GM23338 (cell line): ENCODE results near the gene GBE1. TPM values are rescaled to one million over a fixed set of nuclear protein-coding genes. Genes with fewer than 3 reads are reported as not detected.

Source experiments
- ATAC-seq: fragments of 200-7000 bp; cut with Tn5 transposase; 3 replicates; pipeline ENCODE4 v1.9.1; 2020
- DNase-seq: peaks from one replicate; pipeline ENCODE4 v3.0.0-alpha.2; 2015; ENCODE audit warnings: low spot score
- H2AFZ ChIP-seq: fragments of 200-600 bp; sonication (generic); 2 replicates; pipeline ENCODE4 v1.8.0; 2016; ENCODE audit warnings: antibody characterized with exemption, mild to moderate bottlenecking, moderate library complexity
- H3F3A ChIP-seq: fragments of 200-600 bp; sonication (generic); replicated peaks from 2 replicates; pipeline ENCODE4 v1.8.0; 2017; ENCODE audit warnings: antibody characterized with exemption, mixed run types, low read depth
- H3K27ac ChIP-seq: fragments of 200-600 bp; sonication (generic); 2 replicates; pipeline ENCODE4 v1.6.1; 2016; ENCODE audit warnings: low read depth
- H3K27me3 ChIP-seq: fragments of 200-600 bp; sonication (generic); 2 replicates; pipeline ENCODE4 v1.8.0; 2016; ENCODE audit warnings: mild to moderate bottlenecking, mixed run types, moderate library complexity; ENCODE audit not compliant: insufficient read depth
- H3K36me3 ChIP-seq: fragments of 200-600 bp; sonication (generic); 2 replicates; pipeline ENCODE4 v1.8.0; 2016; ENCODE audit warnings: mild to moderate bottlenecking; ENCODE audit not compliant: insufficient read depth
- H3K4me1 ChIP-seq: fragments of 200-600 bp; sonication (generic); 2 replicates; pipeline ENCODE4 v1.8.0; 2016; ENCODE audit warnings: mild to moderate bottlenecking, moderate library complexity; ENCODE audit not compliant: insufficient read depth
- H3K4me2 ChIP-seq: fragments of 200-600 bp; sonication (generic); 2 replicates; pipeline ENCODE4 v1.7.1; 2017; ENCODE audit warnings: mixed run types
- H3K4me3 ChIP-seq: fragments of 200-600 bp; sonication (generic); 2 replicates; pipeline ENCODE4 v1.6.1; 2016; ENCODE audit warnings: mixed run types
- H3K79me2 ChIP-seq: fragments of 200-600 bp; sonication (generic); replicated peaks from 2 replicates; pipeline ENCODE4 v1.8.0; 2017; ENCODE audit warnings: mild to moderate bottlenecking; ENCODE audit not compliant: insufficient read depth
- H3K9me2 ChIP-seq: fragments of 200-600 bp; sonication (generic); 2 replicates; pipeline ENCODE4 v1.8.0; 2017; ENCODE audit not compliant: insufficient read depth
- H4K20me1 ChIP-seq: fragments of 200-600 bp; sonication (generic); replicated peaks from 2 replicates; pipeline ENCODE4 v1.8.0; 2017; ENCODE audit warnings: mild to moderate bottlenecking; ENCODE audit not compliant: insufficient read depth
- H3K27ac Mint-ChIP-seq: 2 replicates; pipeline ENCODE4 v1.8.0; 2020; ENCODE audit warnings: inconsistent platforms, mild to moderate bottlenecking, moderate library complexity, mixed read lengths
- H3K27me3 Mint-ChIP-seq: 3 replicates; pipeline ENCODE4 v1.8.0; 2022; ENCODE audit warnings: low read depth, mild to moderate bottlenecking, moderate library complexity, mixed read lengths, inconsistent platforms; ENCODE audit not compliant: insufficient read depth, poor library complexity
- H3K36me3 Mint-ChIP-seq: 3 replicates; pipeline ENCODE4 v1.8.0; 2021; ENCODE audit warnings: low read depth, mild to moderate bottlenecking, inconsistent platforms, moderate library complexity, mixed read lengths
- H3K4me1 Mint-ChIP-seq: 3 replicates; pipeline ENCODE4 v1.8.0; 2020; ENCODE audit warnings: mild to moderate bottlenecking, inconsistent platforms, mixed read lengths
- H3K4me3 Mint-ChIP-seq: 3 replicates; pipeline ENCODE4 v1.8.0; 2021; ENCODE audit warnings: moderate library complexity, mild to moderate bottlenecking, inconsistent platforms, mixed read lengths
- H3K9me3 Mint-ChIP-seq: 3 replicates; pipeline ENCODE4 v1.8.0; 2020; ENCODE audit warnings: moderate library complexity, mild to moderate bottlenecking, inconsistent platforms, mixed read lengths
- CTCF ChIP-seq, 2 experiments: fragments of 200-600 bp in 1 of 2; sonication (generic) in 1 of 2; conservative IDR thresholded peaks; 2 replicates each; pipeline versions ENCODE4 v1.5.1 to v1.6.1; 2016 to 2017; ENCODE audit warnings: antibody characterized with exemption in 2 of 2, low read depth in 2 of 2, mild to moderate bottlenecking in 2 of 2, moderate library complexity in 1 of 2
- ETS1 ChIP-seq: IDR thresholded peaks from 2 replicates; pipeline ENCODE4 v1.6.1; 2016; ENCODE audit warnings: antibody characterized with exemption
- EZH2 ChIP-seq: fragments of 200-600 bp; sonication (generic); IDR thresholded peaks from one replicate; pipeline ENCODE4 v1.8.0; 2017; ENCODE audit warnings: antibody characterized with exemption, mild to moderate bottlenecking, low read depth; ENCODE audit not compliant: unreplicated experiment
- EZH2phosphoT487 ChIP-seq: fragments of 200-600 bp; sonication (generic); IDR thresholded peaks from one replicate; pipeline ENCODE4 v1.8.1; 2018; ENCODE audit warnings: antibody characterized with exemption; ENCODE audit not compliant: unreplicated experiment
- JUNB ChIP-seq: IDR thresholded peaks from one replicate; pipeline ENCODE4 v1.6.1; 2016; ENCODE audit warnings: antibody characterized with exemption; ENCODE audit not compliant: unreplicated experiment
- NANOG ChIP-seq: IDR thresholded peaks from 2 replicates; pipeline ENCODE4 v1.6.1; 2016; ENCODE audit warnings: antibody characterized with exemption, borderline replicate concordance
- POLR2AphosphoS5 ChIP-seq: IDR thresholded peaks from 2 replicates; pipeline ENCODE4 v1.6.1; 2016; ENCODE audit warnings: antibody characterized with exemption, low read depth
- REST ChIP-seq: IDR thresholded peaks from one replicate; pipeline ENCODE4 v1.6.1; 2018; ENCODE audit warnings: antibody characterized with exemption; ENCODE audit not compliant: unreplicated experiment
- STAT1 ChIP-seq: IDR thresholded peaks from one replicate; pipeline ENCODE4 v1.6.1; 2016; ENCODE audit warnings: antibody characterized with exemption; ENCODE audit not compliant: unreplicated experiment
- ZNF114 ChIP-seq: fragments of 250-450 bp; sonication (Bioruptor Pico); IDR thresholded peaks from 2 replicates; pipeline ENCODE4 v1.5.0; 2020; ENCODE audit warnings: mild to moderate bottlenecking, moderate library complexity
- ZNF331 ChIP-seq: fragments of 250-450 bp; sonication (Bioruptor Pico); IDR thresholded peaks from 2 replicates; pipeline ENCODE4 v1.5.0; 2020; ENCODE audit warnings: low read depth, mild to moderate bottlenecking, moderate library complexity
- ZNF462 ChIP-seq: fragments of 250-450 bp; sonication (Bioruptor Pico); IDR thresholded peaks from 2 replicates; pipeline ENCODE4 v1.5.0; 2020; ENCODE audit warnings: mild to moderate bottlenecking, moderate library complexity
- polyA plus RNA-seq: library from polyadenylated mRNA; unstranded; fragments of >200 nt; fragmentation: Nextera tagmentation; extraction: Ambion mirVana; gene quantifications from 2 replicates; pipeline ENCODE4 v1.2.1, GENCODE V29; 2016
- total RNA-seq: library from RNA; depleted of rRNA; stranded (reverse); fragments of >200 nt; shearing (Covaris generic); gene quantifications from 2 replicates; pipeline ENCODE4 v1.2.3, GENCODE V29; 2014

Gene GBE1
- total and polyA plus RNA-seq, 2 experiments from 2014 or later = 6.4 to 12.2 TPM

- H3F3A ChIP-seq = no peaks in the 10 kb centered on the region
- no peaks in the 10 kb centered on the region for H3K4me1 ChIP-seq
- DNase-seq (no peak), ATAC-seq (no peak)
- H3K36me3 Mint-ChIP-seq = no peaks in the 10 kb centered on the region
- H3K27me3 ChIP-seq = no peaks in the 10 kb centered on the region
- no peak overlapping the region for H3K4me2 ChIP-seq
- no peak for TF ChIP-seq ETS1
- TF ChIP-seq POLR2AphosphoS5 = no peak
- TF ChIP-seq EZH2phosphoT487 = no peak
- TF ChIP-seq ZNF331 = no peak
- no peak for TF ChIP-seq STAT1
- no peak for TF ChIP-seq ZNF114 (CRISPR knock-in tag)
- TF ChIP-seq CTCF (conservative IDR thresholded peaks at IDR 0.05; ENCODE audit: low read depth in 2 of 2) = no peak
- no peak for TF ChIP-seq EZH2
- TF ChIP-seq JUNB = no peak
- no peak for TF ChIP-seq REST
- TF ChIP-seq NANOG = no peak
- TF ChIP-seq ZNF462 (CRISPR knock-in tag) = no peak
- H3K27ac ChIP-seq = no peak overlapping the region
- no peak overlapping the region for H3K4me3 ChIP-seq
- no peaks in the 10 kb centered on the region for H3K36me3 ChIP-seq
- no peaks in the 10 kb centered on the region for H4K20me1 ChIP-seq
- no peak overlapping the region for H3K4me3 Mint-ChIP-seq
- no peaks in the 10 kb centered on the region for H3K27me3 Mint-ChIP-seq
- H3K79me2 ChIP-seq = no peaks in the 10 kb centered on the region
- H3K27ac Mint-ChIP-seq = no peak overlapping the region
- no peaks in the 10 kb centered on the region; the same call in 2 of the 3 replicates for H3K9me3 Mint-ChIP-seq
- no peaks in the 10 kb centered on the region for H3K4me1 Mint-ChIP-seq
- H3K9me2 ChIP-seq = no peaks in the 10 kb centered on the region
- no peak overlapping the region for H2AFZ ChIP-seq
These were observed 53.4 kb downstream of the GBE1 start for GRCh38 chr3:81707996-81708395.
